ENCODE results near the gene RNF149. TPM values are rescaled to one million over a fixed set of nuclear protein-coding genes. Genes with fewer than 3 reads are reported as not detected.
"Not testable (repeated sequence)": the region's sequence is repeated elsewhere in the genome, so short reads cannot be mapped to it uniquely, and the experiment has no call there.

The RNF149 gene, protein sequence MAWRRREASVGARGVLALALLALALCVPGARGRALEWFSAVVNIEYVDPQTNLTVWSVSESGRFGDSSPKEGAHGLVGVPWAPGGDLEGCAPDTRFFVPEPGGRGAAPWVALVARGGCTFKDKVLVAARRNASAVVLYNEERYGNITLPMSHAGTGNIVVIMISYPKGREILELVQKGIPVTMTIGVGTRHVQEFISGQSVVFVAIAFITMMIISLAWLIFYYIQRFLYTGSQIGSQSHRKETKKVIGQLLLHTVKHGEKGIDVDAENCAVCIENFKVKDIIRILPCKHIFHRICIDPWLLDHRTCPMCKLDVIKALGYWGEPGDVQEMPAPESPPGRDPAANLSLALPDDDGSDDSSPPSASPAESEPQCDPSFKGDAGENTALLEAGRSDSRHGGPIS
- total RNA-seq (2014; rRNA removed): 75.9 and 97.7 TPM in 2 replicates
- polyA plus RNA-seq (2012): 12.4 TPM

DNA sequence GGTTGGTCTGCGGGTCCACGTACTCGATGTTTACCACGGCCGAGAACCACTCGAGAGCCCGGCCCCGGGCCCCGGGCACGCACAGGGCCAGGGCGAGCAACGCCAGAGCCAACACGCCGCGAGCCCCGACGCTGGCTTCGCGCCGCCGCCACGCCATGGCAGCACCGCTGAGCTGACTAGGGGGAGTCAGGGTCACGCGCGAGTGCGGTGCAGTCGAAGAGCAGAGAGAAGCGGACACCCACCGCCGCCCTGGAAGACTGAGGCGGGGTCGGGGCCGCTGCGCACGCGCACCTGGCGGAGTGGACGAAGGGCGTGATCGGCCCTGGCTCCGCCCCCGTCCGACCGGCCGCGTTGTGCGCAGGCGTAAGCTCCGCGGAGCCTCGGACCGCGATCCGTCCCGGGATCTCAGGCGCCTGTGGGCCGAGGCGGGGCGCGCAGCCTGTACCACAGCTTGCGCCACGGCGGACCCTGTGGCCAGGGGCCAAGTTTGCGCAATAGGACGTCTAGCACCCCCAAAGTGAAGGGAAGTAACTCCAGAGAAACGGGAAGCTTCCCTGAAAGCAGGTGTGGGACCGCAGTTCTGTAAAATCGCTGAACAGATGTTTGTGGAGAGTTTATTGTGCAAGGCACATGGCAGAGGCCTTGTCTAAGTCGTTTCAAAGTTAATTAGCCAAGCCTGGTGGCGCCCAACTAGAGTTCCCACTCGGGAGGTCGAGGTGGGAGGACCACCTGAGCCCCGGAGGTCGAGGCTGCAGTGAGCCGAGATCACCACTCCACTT is at the start of gene RNF149:
TSS of gene RNF149 (minus strand) at position 270 of the 779 bp plus-strand sequence. CDS start at position 157, 113 bp downstream.
- DNase-seq (ENCODE audit: low read depth): peak; percentile 87

DNA sequence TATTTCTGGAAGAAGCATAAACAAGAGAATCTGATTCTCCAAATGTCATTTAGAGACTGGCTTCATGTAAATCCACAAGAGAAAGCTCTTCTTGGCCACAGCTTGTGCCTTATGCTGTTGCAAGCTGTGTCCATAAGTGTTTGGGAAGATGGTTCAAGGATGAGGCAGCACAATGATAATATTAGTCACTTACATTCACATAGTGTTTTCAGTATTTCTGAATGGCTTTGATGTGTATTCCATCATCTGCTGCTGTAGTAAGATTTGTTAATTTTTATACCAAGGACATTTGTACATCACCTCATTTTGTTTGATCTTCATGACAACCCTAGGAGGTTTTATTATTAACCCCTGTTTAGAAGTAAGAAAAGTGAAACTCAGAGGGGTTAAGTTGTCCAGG is 48.9 kb upstream of the RNF149 start:
- peak; percentile 38 for DNase-seq (ENCODE audit: low read depth)

GRCh38 chr2:101356521-101356920 is 48.0 kb upstream of the RNF149 start:
- DNase-seq (ENCODE audit: low read depth): peak; percentile 62

- peak; percentile 26 for DNase-seq (ENCODE audit: low read depth)
These were observed 47.6 kb upstream of the RNF149 start for GRCh38 chr2:101356055-101356454.

DNA sequence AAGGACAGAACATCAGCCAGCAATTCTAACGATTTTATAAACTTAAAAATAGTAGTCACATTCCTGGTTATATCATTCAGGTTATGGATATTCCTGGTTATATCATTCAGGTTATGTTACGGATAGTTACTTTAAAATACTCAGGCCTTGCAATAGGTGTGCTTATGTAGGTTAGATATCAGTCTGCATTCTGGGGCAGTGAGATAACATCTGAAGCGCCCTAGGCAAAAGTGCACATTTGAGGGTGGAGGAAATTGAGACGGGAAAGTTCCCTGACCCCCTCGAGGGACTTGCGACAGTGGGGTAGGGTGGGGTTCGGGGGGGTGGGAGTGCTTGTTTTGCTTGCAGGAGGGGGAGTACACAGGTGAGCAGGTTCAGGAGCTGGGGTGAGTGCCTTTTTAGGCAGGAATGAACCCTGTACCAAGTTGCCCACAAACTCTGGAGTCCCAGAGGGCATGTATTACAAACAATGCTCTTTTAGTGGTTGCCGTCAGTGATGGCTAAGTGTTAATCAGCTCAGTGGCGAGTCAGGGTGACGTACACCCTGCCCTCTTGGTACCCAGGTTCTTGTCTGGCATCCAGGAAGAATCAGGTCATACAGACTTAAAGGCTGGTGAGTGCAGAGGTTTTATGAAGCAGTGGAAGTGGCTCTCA is 47.0 kb upstream of the RNF149 start:
- DNase-seq (ENCODE audit: low read depth): peak; percentile 40

- no peak for DNase-seq (ENCODE audit: low read depth)
These were observed 46.2 kb upstream of the RNF149 start for GRCh38 chr2:101354420-101355311.

GRCh38 chr2:101352631-101353030 is 44.1 kb upstream of the RNF149 start:
- DNase-seq (ENCODE audit: low read depth): not testable (repeated sequence)

DNA sequence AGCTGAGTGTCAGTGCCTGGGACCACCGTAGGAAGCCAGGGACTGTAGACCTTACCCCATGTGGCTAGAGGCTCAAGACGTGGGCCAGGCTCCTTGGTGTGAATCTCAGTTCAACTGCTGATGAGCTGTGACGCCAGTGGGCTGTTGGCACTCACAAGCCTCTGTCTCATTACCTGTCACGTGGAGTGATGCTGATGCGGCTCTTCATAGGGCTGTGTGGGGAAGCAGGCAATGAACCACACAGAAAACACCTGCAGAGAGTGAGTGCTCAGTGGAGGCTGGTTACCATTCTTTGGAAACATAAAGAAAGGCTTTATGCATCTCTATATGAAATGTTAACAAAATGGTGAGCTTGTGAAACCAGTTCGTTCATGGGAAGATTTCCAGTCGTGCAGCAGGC is 42.7 kb upstream of the RNF149 start:
- no peak for DNase-seq (ENCODE audit: low read depth)

DNA sequence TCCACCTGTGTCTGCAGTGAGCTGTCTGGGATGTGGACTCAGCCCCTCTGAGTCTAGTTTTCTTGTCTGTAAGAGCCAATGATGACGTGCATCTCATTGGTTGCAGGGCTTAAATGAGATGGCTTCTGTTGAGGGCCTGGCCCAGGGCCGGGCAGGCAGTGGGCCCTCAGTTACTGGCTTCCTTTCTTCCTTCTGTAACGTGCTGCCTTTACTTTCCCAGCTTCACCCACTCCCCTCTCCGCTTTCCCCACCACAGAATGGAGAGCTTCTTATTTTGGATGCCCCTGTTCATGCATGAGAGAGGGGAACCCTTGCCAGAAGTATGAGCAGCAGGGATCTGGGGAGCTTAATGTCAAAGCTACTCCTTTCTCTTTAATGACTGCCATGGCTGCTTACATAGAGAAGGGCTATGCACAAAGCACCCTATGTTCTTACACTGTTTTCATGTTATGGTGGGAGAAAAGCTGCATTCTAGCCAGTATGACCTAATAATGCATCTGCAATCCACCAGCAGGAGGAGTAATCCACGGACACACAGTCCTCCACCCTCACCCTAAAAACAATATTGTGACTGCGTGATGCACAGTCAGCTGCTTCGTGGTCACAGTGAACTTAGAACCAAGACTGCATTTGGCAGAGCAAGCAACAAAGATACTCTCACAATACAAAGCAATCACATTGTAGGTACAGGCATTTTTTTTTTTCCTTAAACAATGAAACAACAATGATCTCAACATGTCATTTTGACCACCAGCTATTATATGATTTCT is 41.6 kb upstream of the RNF149 start:
- DNase-seq (ENCODE audit: low read depth): peak; percentile 81

DNA sequence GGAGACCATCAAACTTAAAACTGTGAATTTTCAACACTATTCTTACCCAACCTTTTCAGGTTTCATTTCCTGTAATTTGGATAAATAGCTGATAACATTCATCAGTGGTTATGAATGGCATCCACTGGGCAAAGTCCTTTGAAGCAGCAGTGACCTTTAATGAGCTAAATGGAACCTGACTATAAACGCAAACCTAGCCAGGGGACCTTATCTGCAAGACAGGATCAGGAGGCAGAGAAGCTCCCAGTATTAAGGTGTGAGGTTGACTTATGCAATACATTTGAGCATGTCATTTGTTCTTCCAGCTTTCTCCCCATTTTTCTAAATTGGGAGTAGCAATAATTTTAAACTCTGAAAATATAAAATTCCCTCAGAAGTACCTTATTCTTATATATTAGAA is 40.4 kb upstream of the RNF149 start:
- DNase-seq (ENCODE audit: low read depth): no peak

- DNase-seq (ENCODE audit: low read depth): no peak
These were observed 38.4 kb upstream of the RNF149 start for GRCh38 chr2:101346909-101347308.

DNA sequence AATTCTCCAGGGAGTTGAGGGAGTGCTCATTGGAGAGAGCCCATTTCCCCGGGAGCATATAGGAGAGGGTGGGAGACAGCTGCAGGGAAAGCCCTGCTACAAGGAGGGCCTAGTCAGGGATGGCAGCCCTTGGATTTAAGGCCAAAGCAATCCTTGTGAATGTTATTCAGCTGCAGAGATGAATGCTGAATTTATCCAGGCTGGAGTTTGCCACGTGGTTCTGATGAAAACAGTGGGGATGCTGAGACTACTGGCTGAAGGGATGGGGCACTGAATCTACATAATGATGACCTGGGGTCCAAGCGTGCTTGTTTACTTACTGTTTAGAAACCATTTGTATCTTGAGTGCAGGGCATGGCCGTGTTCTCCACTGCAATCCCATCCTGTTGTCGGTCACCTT is 35.6 kb upstream of the RNF149 start:
- no peak for DNase-seq (ENCODE audit: low read depth)

DNA sequence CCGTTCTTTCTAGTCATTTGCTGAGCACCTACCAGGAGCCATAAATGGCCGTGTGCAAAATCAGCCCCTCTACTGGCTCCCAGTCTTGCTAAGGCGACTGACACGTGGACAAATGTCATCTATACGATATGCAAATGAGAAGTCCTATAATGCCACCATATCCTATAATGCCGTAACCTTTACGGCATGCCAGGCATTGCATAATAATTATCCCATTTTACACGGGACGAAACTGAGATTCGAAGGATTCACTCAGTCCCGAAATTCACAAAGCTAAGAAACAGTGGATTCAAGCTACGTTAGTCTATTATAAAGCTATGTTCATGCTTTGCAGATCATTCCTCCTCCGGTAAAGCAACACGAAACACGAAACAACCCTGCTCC is 34.1 kb upstream of the RNF149 start:
- no peak for DNase-seq (ENCODE audit: low read depth)

DNA sequence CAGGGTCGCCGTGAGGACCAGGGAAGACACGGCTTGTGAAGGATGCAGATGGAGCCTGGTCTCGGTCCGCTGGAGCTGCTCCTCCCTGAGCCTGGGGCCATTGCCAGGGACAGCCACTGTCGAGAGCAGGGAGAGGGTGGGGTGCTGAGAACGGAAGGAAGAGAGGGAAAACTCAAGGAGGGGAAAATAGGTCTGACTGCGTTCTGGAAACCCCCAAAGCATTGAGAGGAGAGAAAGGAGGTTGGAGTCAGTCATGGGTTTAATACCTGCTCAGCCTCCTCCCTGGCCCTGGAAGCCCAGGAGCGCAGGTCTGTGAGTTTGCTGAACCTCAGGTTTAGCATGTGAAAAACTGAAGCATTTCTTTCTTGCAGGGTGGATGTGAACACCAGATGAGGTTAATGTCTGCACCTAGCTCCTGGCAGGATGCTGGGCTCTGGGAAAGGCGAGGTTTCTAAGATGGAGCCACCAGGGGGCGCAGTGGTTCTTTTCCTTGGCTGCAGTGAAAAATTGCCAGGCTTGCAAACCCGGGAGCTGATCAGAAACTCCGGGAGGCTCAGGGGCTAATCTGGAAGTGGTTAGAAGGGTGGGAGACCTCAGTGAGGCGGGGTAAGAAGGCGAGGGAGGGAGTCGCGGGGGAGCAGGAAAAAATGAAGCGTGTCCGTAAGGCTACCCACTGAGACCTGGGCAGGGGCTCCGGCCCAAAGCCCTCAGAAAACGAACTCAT is 33.6 kb upstream of the RNF149 start:
- peak; percentile 64 for DNase-seq (ENCODE audit: low read depth)

- no peak for DNase-seq (ENCODE audit: low read depth)
These were observed 32.9 kb upstream of the RNF149 start for GRCh38 chr2:101341421-101341820.

GRCh38 chr2:101340141-101340551 is 31.6 kb upstream of the RNF149 start:
- no peak for DNase-seq (ENCODE audit: low read depth)

- DNase-seq (ENCODE audit: low read depth): no peak
These were observed 30.9 kb upstream of the RNF149 start for GRCh38 chr2:101339266-101339880.

GRCh38 chr2:101337877-101338276 is 29.4 kb upstream of the RNF149 start:
- DNase-seq (ENCODE audit: low read depth): peak; percentile 47

All from LHCN-M2 (cell line).